Vagina (tissue), 2 donors: ENCODE results near the gene PSMB10.

Experiments
- POLR2A ChIP-seq, 2 donors: fragments of 450-650 bp; IDR thresholded peaks; one replicate each; pipeline ENCODE4 v1.6.1; 2017; ENCODE audit warnings: antibody characterized with exemption in 2 of 2, mild to moderate bottlenecking in 2 of 2, moderate library complexity in 2 of 2
- POLR2AphosphoS5 ChIP-seq, 2 donors: sonication (generic); formaldehyde crosslinking; IDR thresholded peaks; one replicate each; pipeline ENCODE4 v1.9.0; 2017; ENCODE audit warnings: antibody characterized with exemption in 2 of 2, mild to moderate bottlenecking in 2 of 2, low read depth in 1 of 2; ENCODE audit not compliant: insufficient read depth in 1 of 2
- TF ChIP-seq, protein P1 (sequence below), 3 experiments: fragments of 450-650 bp in 2 of 3; fragments of 200-600 bp in 1 of 3; sonication (generic) in 1 of 3; IDR thresholded peaks; one replicate each; pipeline ENCODE4 v1.5.1; 2017 to 2019; ENCODE audit warnings: antibody characterized with exemption in 3 of 3, mild to moderate bottlenecking in 2 of 3, moderate library complexity in 2 of 3

GRCh38 chr16:67897231-67897630 lies 39.4 kb downstream of the PSMB10 start:
- TF ChIP-seq POLR2A (IDR thresholded peaks at IDR 0.05), result no peak
- TF ChIP-seq, protein P1, sequence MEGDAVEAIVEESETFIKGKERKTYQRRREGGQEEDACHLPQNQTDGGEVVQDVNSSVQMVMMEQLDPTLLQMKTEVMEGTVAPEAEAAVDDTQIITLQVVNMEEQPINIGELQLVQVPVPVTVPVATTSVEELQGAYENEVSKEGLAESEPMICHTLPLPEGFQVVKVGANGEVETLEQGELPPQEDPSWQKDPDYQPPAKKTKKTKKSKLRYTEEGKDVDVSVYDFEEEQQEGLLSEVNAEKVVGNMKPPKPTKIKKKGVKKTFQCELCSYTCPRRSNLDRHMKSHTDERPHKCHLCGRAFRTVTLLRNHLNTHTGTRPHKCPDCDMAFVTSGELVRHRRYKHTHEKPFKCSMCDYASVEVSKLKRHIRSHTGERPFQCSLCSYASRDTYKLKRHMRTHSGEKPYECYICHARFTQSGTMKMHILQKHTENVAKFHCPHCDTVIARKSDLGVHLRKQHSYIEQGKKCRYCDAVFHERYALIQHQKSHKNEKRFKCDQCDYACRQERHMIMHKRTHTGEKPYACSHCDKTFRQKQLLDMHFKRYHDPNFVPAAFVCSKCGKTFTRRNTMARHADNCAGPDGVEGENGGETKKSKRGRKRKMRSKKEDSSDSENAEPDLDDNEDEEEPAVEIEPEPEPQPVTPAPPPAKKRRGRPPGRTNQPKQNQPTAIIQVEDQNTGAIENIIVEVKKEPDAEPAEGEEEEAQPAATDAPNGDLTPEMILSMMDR (IDR thresholded peaks at IDR 0.05), result no peak
- no peak for TF ChIP-seq POLR2AphosphoS5 (IDR thresholded peaks at IDR 0.05; ENCODE audit: insufficient read depth in 1 of 2, low read depth in 1 of 2)
